GM23338 (cell line): Measurements from ENCODE around the gene TAMM41.

ENCODE experiments used
- CTCF ChIP-seq, 2 experiments: fragments of 200-600 bp in 1 of 2; sonication (generic) in 1 of 2; conservative IDR thresholded peaks; 2 replicates each; pipeline versions ENCODE4 v1.5.1 to v1.6.1; 2016 to 2017; ENCODE audit warnings: antibody characterized with exemption in 2 of 2, low read depth in 2 of 2, mild to moderate bottlenecking in 2 of 2, moderate library complexity in 1 of 2
- EZH2 ChIP-seq: fragments of 200-600 bp; sonication (generic); IDR thresholded peaks from one replicate; pipeline ENCODE4 v1.8.0; 2017; ENCODE audit warnings: antibody characterized with exemption, mild to moderate bottlenecking, low read depth; ENCODE audit not compliant: unreplicated experiment
- EZH2phosphoT487 ChIP-seq: fragments of 200-600 bp; sonication (generic); IDR thresholded peaks from one replicate; pipeline ENCODE4 v1.8.1; 2018; ENCODE audit warnings: antibody characterized with exemption; ENCODE audit not compliant: unreplicated experiment
- POLR2AphosphoS5 ChIP-seq: IDR thresholded peaks from 2 replicates; pipeline ENCODE4 v1.6.1; 2016; ENCODE audit warnings: antibody characterized with exemption, low read depth

- no peak for TF ChIP-seq CTCF (conservative IDR thresholded peaks at IDR 0.05; ENCODE audit: low read depth in 2 of 2)
- TF ChIP-seq EZH2 = no peak
- no peak for TF ChIP-seq EZH2phosphoT487
- no peak for TF ChIP-seq POLR2AphosphoS5
Observed at GRCh38 chr3:11757441-11757875, 89.2 kb downstream of the TAMM41 start.
